HepG2 (cell line): ENCODE results near the gene FIZ1. TPM values are rescaled to one million over a fixed set of nuclear protein-coding genes. Genes with fewer than 3 reads are reported as not detected.

Experiments
- ADNP ChIP-seq: sonication (generic); formaldehyde crosslinking; IDR thresholded peaks from 2 replicates; pipeline ENCODE4 v1.4.0; 2020; ENCODE audit warnings: missing genetic modification reagents
- BATF2 ChIP-seq: sonication (generic); formaldehyde crosslinking; IDR thresholded peaks from 2 replicates; pipeline ENCODE4 v1.8.0; 2022; ENCODE audit warnings: mild to moderate bottlenecking, missing genetic modification reagents, moderate library complexity
- CERS6 ChIP-seq: sonication (generic); formaldehyde crosslinking; IDR thresholded peaks from 2 replicates; pipeline ENCODE4 v1.5.0; 2020; ENCODE audit warnings: missing genetic modification reagents
- HOXA9 ChIP-seq: sonication (generic); formaldehyde crosslinking; IDR thresholded peaks from 2 replicates; pipeline ENCODE4 v1.8.1; 2022; ENCODE audit warnings: missing genetic modification reagents, mild to moderate bottlenecking, moderate library complexity, borderline replicate concordance
- JUNB ChIP-seq: sonication (generic); formaldehyde crosslinking; IDR thresholded peaks from 2 replicates; pipeline ENCODE4 v1.8.0; 2022; ENCODE audit warnings: missing genetic modification reagents, mild to moderate bottlenecking, borderline replicate concordance
- MEF2D ChIP-seq: sonication (generic); formaldehyde crosslinking; IDR thresholded peaks from 2 replicates; pipeline ENCODE4 v1.5.1; 2020; ENCODE audit warnings: mild to moderate bottlenecking, missing genetic modification reagents
- MLLT10 ChIP-seq: sonication (generic); formaldehyde crosslinking; IDR thresholded peaks from 2 replicates; pipeline ENCODE4 v1.4.0; 2020; ENCODE audit warnings: missing genetic modification reagents
- PCBP2 ChIP-seq: fragments of 200-400 bp; formaldehyde crosslinking; optimal IDR thresholded peaks from 2 replicates; pipeline ENCODE3; 2018; ENCODE audit warnings: low read length, low read depth; ENCODE audit not compliant: poor library complexity, severe bottlenecking
- TFAP4 ChIP-seq: sonication (generic); IDR thresholded peaks from 2 replicates; pipeline ENCODE4 v1.6.1; 2016; ENCODE audit warnings: low read depth, borderline replicate concordance
- YEATS4 ChIP-seq: sonication (generic); formaldehyde crosslinking; IDR thresholded peaks from 2 replicates; pipeline ENCODE4 v1.4.0; 2020; ENCODE audit warnings: missing genetic modification reagents, borderline replicate concordance
- ZBTB7B ChIP-seq: sonication (generic); formaldehyde crosslinking; IDR thresholded peaks from 2 replicates; pipeline ENCODE4 v1.4.0; 2020; ENCODE audit warnings: missing genetic modification reagents
- ZNF253 ChIP-seq: sonication (generic); formaldehyde crosslinking; IDR thresholded peaks from 2 replicates; pipeline ENCODE4 v1.8.0; 2022; ENCODE audit warnings: mild to moderate bottlenecking, missing genetic modification reagents, borderline replicate concordance
- ZNF317 ChIP-seq: sonication (generic); formaldehyde crosslinking; IDR thresholded peaks from 2 replicates; pipeline ENCODE4 v1.5.0; 2020; ENCODE audit warnings: mild to moderate bottlenecking, missing genetic modification reagents
- ZNF331 ChIP-seq: sonication (generic); formaldehyde crosslinking; IDR thresholded peaks from 2 replicates; pipeline ENCODE4 v1.4.0; 2020; ENCODE audit warnings: missing genetic modification reagents
- ZNF574 ChIP-seq: sonication (generic); formaldehyde crosslinking; IDR thresholded peaks from 2 replicates; pipeline ENCODE4 v1.4.0; 2020; ENCODE audit warnings: missing genetic modification reagents
- ZNF607 ChIP-seq: sonication (generic); formaldehyde crosslinking; IDR thresholded peaks from 2 replicates; pipeline ENCODE4 v1.5.1; 2020; ENCODE audit warnings: missing genetic modification reagents, mild to moderate bottlenecking, borderline replicate concordance
- polyA plus RNA-seq, 8 experiments: library from polyadenylated mRNA; depleted of rRNA in 3 of 8; stranded (reverse) in 7 of 8; unstranded in 1 of 8; fragments of >200 nt; fragmentation: Illumina TruSeq in 4 of 8; extraction: Trizol in 4 of 8; gene quantifications; 2 replicates each; pipeline versions ENCODE4 v1.2.1 to v1.2.3, GENCODE V29; 2011 to 2016; ENCODE audit warnings: low read depth in 4 of 8, missing spikeins in 1 of 8, mixed read lengths in 1 of 8; ENCODE audit not compliant: insufficient read depth in 1 of 8
- total RNA-seq, 5 experiments: library from RNA; depleted of rRNA; stranded (reverse); fragments of >200 nt; fragmentation: Illumina TruSeq; extraction: Trizol; gene quantifications; 2 replicates each; pipeline ENCODE4 v1.2.3, GENCODE V29; 2016; ENCODE audit warnings: low read depth in 1 of 5
- TF ChIP-seq, protein P1 (sequence below): sonication (generic); formaldehyde crosslinking; IDR thresholded peaks from 2 replicates; pipeline ENCODE4 v1.8.1; 2022; ENCODE audit warnings: low read depth, mild to moderate bottlenecking, missing genetic modification reagents
- TF ChIP-seq, protein P2 (sequence below): sonication (generic); formaldehyde crosslinking; IDR thresholded peaks from 2 replicates; pipeline ENCODE4 v1.5.1; 2020; ENCODE audit warnings: missing genetic modification reagents, mild to moderate bottlenecking, borderline replicate concordance

Gene FIZ1
- total and polyA plus RNA-seq, 2 of the 13 experiments (the other 11 are each of a cell fraction or from before 2014, with no cell fraction given): 3.6 to 5.9 TPM

DNA sequence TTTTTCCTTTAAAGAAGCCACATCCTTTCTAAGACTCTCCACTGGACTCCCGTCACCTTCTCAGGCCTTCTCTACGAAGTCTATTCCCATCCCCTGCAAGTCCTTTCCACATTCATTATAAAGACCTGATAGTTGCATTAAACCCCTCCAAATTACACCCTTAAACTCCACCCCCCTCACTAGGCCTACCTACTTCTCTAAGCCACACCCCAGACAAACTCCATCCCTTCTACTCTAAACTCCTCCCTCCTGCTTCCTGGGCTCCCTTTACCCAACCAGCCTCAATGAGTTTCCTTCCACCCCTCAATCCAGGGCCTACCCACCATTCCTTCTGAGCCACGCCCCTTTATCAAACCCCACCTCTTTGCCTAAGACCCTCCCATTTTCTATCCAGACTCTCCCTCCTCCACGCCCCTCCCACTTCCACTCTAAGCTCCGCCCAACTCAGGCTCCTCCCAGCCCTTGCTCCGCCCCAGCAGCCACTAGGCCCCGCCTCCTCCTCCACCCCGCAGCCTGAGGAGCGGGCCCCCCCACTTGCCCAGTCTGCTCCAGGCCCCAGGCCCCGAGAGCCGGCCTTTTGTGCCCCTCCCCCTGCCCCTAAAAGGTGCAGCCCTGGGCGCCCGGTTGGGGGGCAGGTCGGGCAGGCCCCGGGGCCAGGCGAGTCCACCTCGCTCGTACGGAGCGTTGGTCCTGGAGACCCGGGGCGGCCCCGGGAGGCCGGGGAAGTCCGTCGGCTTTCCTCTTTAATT lies 424 bp downstream of the FIZ1 start (continued):
- no peak for TF ChIP-seq ZNF331 (CRISPR knock-in tag)
- no peak for TF ChIP-seq PCBP2
- TF ChIP-seq JUNB: no peak
- 0 out of 2 replicates have a peak, but pooled peaks have one; percentile 8 for TF ChIP-seq ZNF607 (CRISPR knock-in tag)
- TF ChIP-seq CERS6 (CRISPR knock-in tag): no peak
- no peak for TF ChIP-seq ZNF574 (CRISPR knock-in tag)
- TF ChIP-seq MLLT10 (CRISPR knock-in tag): no peak
- TF ChIP-seq ADNP (CRISPR knock-in tag): no peak
- TF ChIP-seq, protein P1, sequence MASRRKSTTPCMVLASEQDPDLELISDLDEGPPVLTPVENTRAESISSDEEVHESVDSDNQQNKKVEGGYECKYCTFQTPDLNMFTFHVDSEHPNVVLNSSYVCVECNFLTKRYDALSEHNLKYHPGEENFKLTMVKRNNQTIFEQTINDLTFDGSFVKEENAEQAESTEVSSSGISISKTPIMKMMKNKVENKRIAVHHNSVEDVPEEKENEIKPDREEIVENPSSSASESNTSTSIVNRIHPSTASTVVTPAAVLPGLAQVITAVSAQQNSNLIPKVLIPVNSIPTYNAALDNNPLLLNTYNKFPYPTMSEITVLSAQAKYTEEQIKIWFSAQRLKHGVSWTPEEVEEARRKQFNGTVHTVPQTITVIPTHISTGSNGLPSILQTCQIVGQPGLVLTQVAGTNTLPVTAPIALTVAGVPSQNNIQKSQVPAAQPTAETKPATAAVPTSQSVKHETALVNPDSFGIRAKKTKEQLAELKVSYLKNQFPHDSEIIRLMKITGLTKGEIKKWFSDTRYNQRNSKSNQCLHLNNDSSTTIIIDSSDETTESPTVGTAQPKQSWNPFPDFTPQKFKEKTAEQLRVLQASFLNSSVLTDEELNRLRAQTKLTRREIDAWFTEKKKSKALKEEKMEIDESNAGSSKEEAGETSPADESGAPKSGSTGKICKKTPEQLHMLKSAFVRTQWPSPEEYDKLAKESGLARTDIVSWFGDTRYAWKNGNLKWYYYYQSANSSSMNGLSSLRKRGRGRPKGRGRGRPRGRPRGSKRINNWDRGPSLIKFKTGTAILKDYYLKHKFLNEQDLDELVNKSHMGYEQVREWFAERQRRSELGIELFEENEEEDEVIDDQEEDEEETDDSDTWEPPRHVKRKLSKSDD (CRISPR knock-in tag): no peak
- no peak for TF ChIP-seq YEATS4
- peak; percentile 52; the same call in 1 of the 2 replicates for TF ChIP-seq ZNF317 (CRISPR knock-in tag)
- TF ChIP-seq, protein P2, sequence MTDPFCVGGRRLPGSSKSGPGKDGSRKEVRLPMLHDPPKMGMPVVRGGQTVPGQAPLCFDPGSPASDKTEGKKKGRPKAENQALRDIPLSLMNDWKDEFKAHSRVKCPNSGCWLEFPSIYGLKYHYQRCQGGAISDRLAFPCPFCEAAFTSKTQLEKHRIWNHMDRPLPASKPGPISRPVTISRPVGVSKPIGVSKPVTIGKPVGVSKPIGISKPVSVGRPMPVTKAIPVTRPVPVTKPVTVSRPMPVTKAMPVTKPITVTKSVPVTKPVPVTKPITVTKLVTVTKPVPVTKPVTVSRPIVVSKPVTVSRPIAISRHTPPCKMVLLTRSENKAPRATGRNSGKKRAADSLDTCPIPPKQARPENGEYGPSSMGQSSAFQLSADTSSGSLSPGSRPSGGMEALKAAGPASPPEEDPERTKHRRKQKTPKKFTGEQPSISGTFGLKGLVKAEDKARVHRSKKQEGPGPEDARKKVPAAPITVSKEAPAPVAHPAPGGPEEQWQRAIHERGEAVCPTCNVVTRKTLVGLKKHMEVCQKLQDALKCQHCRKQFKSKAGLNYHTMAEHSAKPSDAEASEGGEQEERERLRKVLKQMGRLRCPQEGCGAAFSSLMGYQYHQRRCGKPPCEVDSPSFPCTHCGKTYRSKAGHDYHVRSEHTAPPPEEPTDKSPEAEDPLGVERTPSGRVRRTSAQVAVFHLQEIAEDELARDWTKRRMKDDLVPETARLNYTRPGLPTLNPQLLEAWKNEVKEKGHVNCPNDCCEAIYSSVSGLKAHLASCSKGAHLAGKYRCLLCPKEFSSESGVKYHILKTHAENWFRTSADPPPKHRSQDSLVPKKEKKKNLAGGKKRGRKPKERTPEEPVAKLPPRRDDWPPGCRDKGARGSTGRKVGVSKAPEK (CRISPR knock-in tag): no peak
- TF ChIP-seq BATF2 (CRISPR knock-in tag): no peak
- TF ChIP-seq HOXA9 (CRISPR knock-in tag): no peak
- TF ChIP-seq ZBTB7B: no peak
- no peak for TF ChIP-seq TFAP4
- TF ChIP-seq MEF2D (CRISPR knock-in tag): no peak; the same call in 1 of the 2 replicates
- no peak for TF ChIP-seq ZNF253 (CRISPR knock-in tag)
